MV-4-11 (cell line): ENCODE results near the gene BOLA3.
"Not testable (repeated sequence)": the region's sequence is repeated elsewhere in the genome, so short reads cannot be mapped to it uniquely, and the experiment has no call there.

Experiments
- DNase-seq: peaks from one replicate; lab custom pipeline; 2025; lab: John Stamatoyannopoulos, UW

The BOLA3 gene

DNA sequence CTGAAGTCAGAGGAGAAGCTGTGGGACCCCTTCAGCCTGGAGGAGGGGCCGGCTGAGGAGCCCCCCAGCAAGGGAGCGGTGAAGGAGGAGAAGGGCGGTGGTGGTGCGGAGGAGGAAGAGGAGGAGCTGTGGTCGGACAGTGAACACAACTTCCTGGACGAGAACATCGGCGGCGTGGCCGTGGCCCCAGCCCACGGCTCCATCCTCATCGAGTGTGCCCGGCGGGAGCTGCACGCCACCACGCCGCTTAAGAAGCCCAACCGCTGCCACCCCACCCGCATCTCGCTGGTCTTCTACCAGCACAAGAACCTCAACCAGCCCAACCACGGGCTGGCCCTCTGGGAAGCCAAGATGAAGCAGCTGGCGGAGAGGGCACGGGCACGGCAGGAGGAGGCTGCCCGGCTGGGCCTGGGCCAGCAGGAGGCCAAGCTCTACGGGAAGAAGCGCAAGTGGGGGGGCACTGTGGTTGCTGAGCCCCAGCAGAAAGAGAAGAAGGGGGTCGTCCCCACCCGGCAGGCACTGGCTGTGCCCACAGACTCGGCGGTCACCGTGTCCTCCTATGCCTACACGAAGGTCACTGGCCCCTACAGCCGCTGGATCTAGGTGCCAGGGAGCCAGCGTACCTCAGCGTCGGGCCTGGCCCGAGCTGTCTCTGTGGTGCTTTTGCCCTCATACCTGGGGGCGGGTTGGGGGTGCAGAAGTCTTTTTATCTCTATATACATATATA is 46.0 kb downstream of the BOLA3 start:
- DNase-seq, result no peak

- no peak for DNase-seq
Observed at GRCh38 chr2:74100254-74101216, 47.2 kb downstream of the BOLA3 start.

DNA sequence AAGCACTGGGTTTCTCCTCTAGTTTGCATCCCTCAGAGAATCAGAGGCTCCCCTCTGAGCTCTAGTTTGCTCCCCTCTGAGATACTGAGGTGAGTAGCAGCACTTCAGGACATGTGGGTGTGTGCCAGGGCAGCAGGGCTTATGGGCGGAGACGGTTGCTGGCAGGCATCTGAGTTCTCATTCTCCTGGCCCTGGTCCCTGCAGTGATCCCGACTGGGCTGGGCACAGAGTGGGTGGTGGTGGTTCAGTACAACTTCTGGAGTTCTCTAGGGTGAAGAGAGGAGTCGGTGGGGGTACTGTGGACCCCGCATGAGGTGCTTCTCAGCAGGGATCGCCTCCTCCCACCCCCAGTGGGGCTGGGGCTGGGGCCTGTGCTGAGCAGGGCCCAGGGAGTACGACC is 47.9 kb downstream of the BOLA3 start:
- no peak for DNase-seq

GRCh38 chr2:74099271-74099670 is 48.4 kb downstream of the BOLA3 start:
- DNase-seq, result no peak

DNA sequence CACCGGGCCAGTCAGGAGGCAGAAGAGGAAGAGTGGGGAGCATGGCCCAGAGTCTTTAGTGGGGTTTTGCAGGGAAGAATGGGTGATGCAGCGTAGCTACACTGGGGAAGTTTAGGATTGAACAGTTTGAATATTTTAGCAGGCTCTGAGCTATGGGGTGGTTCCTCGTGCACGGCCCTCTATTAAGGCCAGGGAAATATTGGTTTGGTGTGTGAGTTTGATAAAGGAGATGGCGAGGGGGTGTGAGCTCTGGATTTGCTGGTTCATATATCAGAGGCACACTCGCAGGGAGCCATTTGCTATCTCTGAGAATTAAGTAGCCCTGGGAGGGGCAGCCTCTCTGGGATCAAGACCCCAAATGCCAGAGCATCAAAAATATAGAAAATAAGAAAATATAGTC is 50.1 kb downstream of the BOLA3 start:
- no peak for DNase-seq

GRCh38 chr2:74096052-74096451 is 51.7 kb downstream of the BOLA3 start:
- no peak for DNase-seq

DNA sequence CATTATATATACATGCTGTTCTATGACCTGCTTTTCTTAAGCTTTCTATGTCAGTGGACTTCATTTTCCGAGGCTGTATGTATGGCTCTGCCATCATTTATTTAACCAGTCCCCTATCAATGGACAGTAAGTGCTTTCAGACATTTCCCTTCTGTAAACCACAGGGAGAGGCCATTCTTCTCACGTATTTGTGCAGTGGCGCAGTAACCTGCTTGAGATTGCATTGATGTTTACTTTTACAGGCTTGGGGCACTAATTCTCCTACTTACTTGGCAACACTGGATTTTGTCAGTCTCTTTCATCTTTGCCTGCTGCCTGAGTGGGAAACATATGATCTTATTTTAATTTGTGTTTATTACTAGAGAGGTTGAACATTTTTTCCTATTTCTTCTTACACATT is 52.1 kb downstream of the BOLA3 start:
- no peak for DNase-seq

- DNase-seq, result no peak
Observed at GRCh38 chr2:74094291-74094690, 53.4 kb downstream of the BOLA3 start.

- DNase-seq, result no peak
Observed at GRCh38 chr2:74093840-74094239, 53.9 kb downstream of the BOLA3 start.

DNA sequence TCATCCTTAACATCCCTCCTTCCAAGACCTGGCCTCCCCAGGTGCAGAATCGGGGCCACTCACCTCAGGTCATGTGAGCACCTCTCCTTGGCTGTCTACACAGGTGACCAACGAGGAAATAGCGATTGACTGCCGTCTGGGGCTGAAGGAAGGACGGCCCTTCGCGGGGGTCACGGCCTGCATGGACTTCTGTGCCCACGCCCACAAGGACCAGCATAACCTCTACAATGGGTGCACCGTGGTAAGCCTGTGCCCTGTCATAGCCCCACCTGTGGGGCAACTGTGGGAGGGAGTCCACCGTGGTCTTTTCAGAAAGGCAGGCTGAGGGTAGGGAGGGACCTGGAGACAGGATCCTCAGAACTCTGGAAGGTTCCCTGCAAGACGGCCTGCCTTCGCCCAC is 54.3 kb downstream of the BOLA3 start:
- DNase-seq, result no peak

GRCh38 chr2:74092275-74092674 is 55.4 kb downstream of the BOLA3 start:
- no peak for DNase-seq

DNA sequence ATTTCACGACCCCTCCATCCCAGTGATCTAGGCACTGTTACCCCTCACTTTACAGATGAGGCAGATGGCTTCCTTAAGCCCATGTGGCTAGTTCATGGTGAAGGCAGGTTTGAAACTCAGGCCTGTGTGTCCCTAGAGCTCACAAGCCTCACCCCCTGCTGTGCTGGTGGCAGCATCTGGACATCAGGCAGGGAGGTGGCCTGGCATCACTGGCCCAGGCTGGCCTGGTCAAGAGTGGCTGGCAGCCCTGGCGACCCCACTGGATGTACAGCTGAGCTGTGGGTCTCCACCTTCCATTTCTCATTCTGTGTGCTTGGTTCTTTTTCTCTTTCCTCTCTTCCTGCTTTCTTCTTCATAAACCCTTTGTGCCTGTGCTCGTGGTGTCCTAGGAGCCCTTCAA is 56.3 kb downstream of the BOLA3 start:
- no peak for DNase-seq

- no peak for DNase-seq
Observed at GRCh38 chr2:74089816-74090745, 57.6 kb downstream of the BOLA3 start.

DNA sequence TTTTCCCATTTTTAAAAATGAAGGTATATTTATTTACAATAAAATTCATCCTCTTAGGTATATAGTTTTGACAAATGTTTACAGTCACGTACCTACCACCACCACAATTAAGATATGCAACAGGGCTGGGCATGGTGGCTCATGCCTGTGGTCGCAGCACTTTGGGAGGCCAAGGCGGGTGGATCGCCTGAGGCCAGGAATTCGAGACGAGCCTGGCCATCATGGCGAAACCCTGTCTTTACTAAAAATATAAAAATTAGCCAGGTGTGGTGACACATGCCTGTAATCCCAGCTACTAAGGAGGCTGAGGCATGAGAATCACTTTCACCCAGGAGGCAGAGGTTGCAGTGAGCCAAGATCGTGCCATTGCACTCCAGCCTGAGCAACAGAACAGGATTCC is 59.0 kb downstream of the BOLA3 start:
- not testable (repeated sequence) for DNase-seq

GRCh38 chr2:74087696-74088095 is 60.0 kb downstream of the BOLA3 start:
- DNase-seq, result no peak

DNA sequence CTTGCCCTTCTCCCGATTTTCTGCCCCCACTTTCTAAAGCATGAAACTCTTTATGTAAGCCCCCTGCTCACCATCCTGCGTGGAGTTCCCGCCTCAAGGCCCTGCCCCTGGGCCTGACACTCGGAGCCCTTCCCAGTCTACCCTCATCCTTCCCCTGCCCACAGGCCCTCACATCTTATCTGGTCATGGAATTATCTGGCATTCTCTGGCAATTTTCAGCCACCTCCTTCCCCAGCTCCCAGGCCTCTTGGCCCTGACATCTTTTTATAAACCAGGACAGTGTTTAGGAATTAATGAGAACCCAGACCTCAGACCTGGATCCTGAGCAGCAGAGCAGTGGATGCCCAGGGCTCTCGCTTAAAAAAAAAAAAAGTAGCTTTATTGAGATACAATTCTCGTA is 61.7 kb downstream of the BOLA3 start:
- no peak for DNase-seq
